Loucy (cell line): ENCODE data around the gene AP3B2.

Experiments
- H2AFZ ChIP-seq: fragments of 200-600 bp; sonication (generic); 2 replicates; pipeline ENCODE4 v1.6.0; 2016; ENCODE audit warnings: antibody characterized with exemption, mild to moderate bottlenecking, low read length, moderate library complexity
- H3F3A ChIP-seq: fragments of 200-600 bp; 2 replicates; pipeline ENCODE4 v1.6.0; 2016; ENCODE audit warnings: antibody characterized with exemption, low read depth, mild to moderate bottlenecking
- H3K27me3 ChIP-seq: fragments of 200-600 bp; sonication (generic); 2 replicates; pipeline ENCODE4 v1.6.1; 2014; ENCODE audit warnings: low read length, mild to moderate bottlenecking; ENCODE audit not compliant: insufficient read depth, poor library complexity, severe bottlenecking
- H3K36me3 ChIP-seq: fragments of 200-600 bp; sonication (generic); 2 replicates; pipeline ENCODE4 v1.6.1; 2016; ENCODE audit warnings: low read length; ENCODE audit not compliant: insufficient read depth
- H3K4me1 ChIP-seq: fragments of 200-600 bp; sonication (generic); 2 replicates; pipeline ENCODE4 v1.5.1; 2014; ENCODE audit warnings: low read length, mild to moderate bottlenecking; ENCODE audit not compliant: insufficient read depth, poor library complexity, severe bottlenecking
- H3K4me2 ChIP-seq: fragments of 200-600 bp; sonication (generic); 2 replicates; pipeline ENCODE4 v1.6.0; 2014; ENCODE audit warnings: antibody characterized with exemption, low read length, low read depth, mild to moderate bottlenecking; ENCODE audit not compliant: poor library complexity, severe bottlenecking
- H3K4me3 ChIP-seq: fragments of 200-600 bp; sonication (generic); 2 replicates; pipeline ENCODE4 v1.5.1; 2014; ENCODE audit warnings: low read length, mild to moderate bottlenecking, mixed read lengths; ENCODE audit not compliant: poor library complexity, severe bottlenecking
- H3K79me2 ChIP-seq: fragments of 200-600 bp; sonication (generic); 2 replicates; pipeline ENCODE4 v1.6.1; 2014; ENCODE audit warnings: low read length; ENCODE audit not compliant: insufficient read depth
- H3K9ac ChIP-seq: fragments of 200-600 bp; sonication (generic); 2 replicates; pipeline ENCODE4 v1.6.0; 2014; ENCODE audit warnings: mild to moderate bottlenecking, low read depth, low read length, moderate library complexity; ENCODE audit not compliant: poor library complexity, severe bottlenecking
- H3K9me2 ChIP-seq: fragments of 200-600 bp; sonication (generic); replicated peaks from 2 replicates; pipeline ENCODE4 v1.6.1; 2016; ENCODE audit warnings: low read depth, low read length, mixed read lengths
- H3K9me3 ChIP-seq: fragments of 200-600 bp; sonication (generic); 2 replicates; pipeline ENCODE4 v1.6.1; 2014; ENCODE audit warnings: mild to moderate bottlenecking, antibody characterized with exemption, low read length, low read depth; ENCODE audit not compliant: insufficient read depth
- H4K20me1 ChIP-seq: fragments of 200-600 bp; sonication (generic); 2 replicates; pipeline ENCODE4 v1.6.0; 2014; ENCODE audit warnings: antibody characterized with exemption, low read length, mild to moderate bottlenecking; ENCODE audit not compliant: insufficient read depth, poor library complexity, severe bottlenecking
- CTCF ChIP-seq: fragments of 200-600 bp; sonication (generic); conservative IDR thresholded peaks from 2 replicates; pipeline ENCODE4 v1.5.1; 2014; ENCODE audit warnings: mild to moderate bottlenecking, antibody characterized with exemption, low read length
- EZH2phosphoT487 ChIP-seq: fragments of 200-600 bp; IDR thresholded peaks from 2 replicates; pipeline ENCODE4 v1.6.1; 2018; ENCODE audit warnings: antibody characterized with exemption, mild to moderate bottlenecking, moderate library complexity, borderline replicate concordance

AP3B2 gene

GRCh38 chr15:82731527-82731926 lies 21.9 kb upstream of the AP3B2 start:
- H3K4me2 ChIP-seq, result no peak overlapping the region
- H3F3A ChIP-seq, result no peaks in the 10 kb centered on the region
- no peak overlapping the region for H2AFZ ChIP-seq
- H3K4me3 ChIP-seq, result no peak overlapping the region
- TF ChIP-seq EZH2phosphoT487 (no peak), CTCF (no peak)
- H3K9me3 ChIP-seq, result no peaks in the 10 kb centered on the region
- no peaks in the 10 kb centered on the region for H4K20me1 ChIP-seq
- no peaks in the 10 kb centered on the region for H3K79me2 ChIP-seq
- no peak overlapping the region for H3K9ac ChIP-seq
- H3K36me3 ChIP-seq, result no peaks in the 10 kb centered on the region
- H3K4me1 ChIP-seq, result no peaks in the 10 kb centered on the region
- no peaks in the 10 kb centered on the region for H3K9me2 ChIP-seq
- no peaks in the 10 kb centered on the region for H3K27me3 ChIP-seq

- H3K4me2 ChIP-seq, result no peak overlapping the region
These were observed 20.4 kb upstream of the AP3B2 start for GRCh38 chr15:82730022-82730530.

GRCh38 chr15:82726816-82727215 lies 17.1 kb upstream of the AP3B2 start:
- Histone ChIP-seq H3K79me2 (no peaks in the 10 kb centered on the region), H3K4me1 (no peaks in the 10 kb centered on the region)

More at GRCh38 chr15:82730022-82730530, 20.4 kb upstream of the AP3B2 start:
- no peaks in the 10 kb centered on the region for H4K20me1 ChIP-seq
- H3K36me3 ChIP-seq, result no peaks in the 10 kb centered on the region
- no peaks in the 10 kb centered on the region for H3K27me3 ChIP-seq
- H3F3A ChIP-seq, result no peaks in the 10 kb centered on the region
- H3K9ac ChIP-seq, result no peak overlapping the region
- H3K79me2 ChIP-seq, result no peaks in the 10 kb centered on the region
- no peaks in the 10 kb centered on the region for H3K9me3 ChIP-seq
- H2AFZ ChIP-seq, result no peak overlapping the region
- H3K9me2 ChIP-seq, result no peaks in the 10 kb centered on the region
- H3K4me3 ChIP-seq, result no peak overlapping the region
- no peak for TF ChIP-seq EZH2phosphoT487
- TF ChIP-seq CTCF, result no peak
- H3K4me1 ChIP-seq, result no peaks in the 10 kb centered on the region

More at GRCh38 chr15:82726816-82727215, 17.1 kb upstream of the AP3B2 start:
- Histone ChIP-seq H3K9me3 (no peaks in the 10 kb centered on the region), H3K27me3 (no peaks in the 10 kb centered on the region), H3K9ac (no peak overlapping the region), H2AFZ (no peak overlapping the region), H3K9me2 (no peaks in the 10 kb centered on the region), H3F3A (no peaks in the 10 kb centered on the region), H3K4me3 (no peak overlapping the region), H4K20me1 (no peaks in the 10 kb centered on the region), H3K36me3 (no peaks in the 10 kb centered on the region), H3K4me2 (no peak overlapping the region)
- no peak for TF ChIP-seq CTCF
- no peak for TF ChIP-seq EZH2phosphoT487
